ENCODE measurements around the gene BMPR1B.
"Not testable (repeated sequence)": the region's sequence is repeated elsewhere in the genome, so short reads cannot be mapped to it uniquely, and the experiment has no call there.

Gene BMPR1B

DNA sequence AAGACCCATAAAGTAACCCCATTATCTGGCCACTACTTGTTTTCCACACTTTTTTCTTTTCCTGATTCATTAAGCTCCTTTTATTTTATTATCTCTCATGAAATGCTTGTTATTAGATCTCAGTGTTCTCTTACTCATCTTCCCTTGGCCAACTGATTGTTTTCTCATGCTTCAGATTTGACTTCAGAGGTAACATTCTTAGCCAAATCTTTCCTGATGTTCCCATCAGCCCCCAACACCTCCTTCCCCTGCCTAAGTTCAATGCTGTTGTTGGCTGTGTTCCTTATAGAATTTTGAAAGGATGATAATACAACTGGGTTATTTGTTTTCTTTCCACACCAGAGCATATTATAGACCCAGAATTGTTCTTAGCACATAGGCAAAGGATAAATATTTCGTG lies 75.6 kb downstream of the BMPR1B start:
- DNase-seq (ENCODE audit: low read depth): no peak

- no peak for DNase-seq (ENCODE audit: low read depth)
Observed at GRCh38 chr4:94834501-94834900, 76.7 kb downstream of the BMPR1B start.

DNA sequence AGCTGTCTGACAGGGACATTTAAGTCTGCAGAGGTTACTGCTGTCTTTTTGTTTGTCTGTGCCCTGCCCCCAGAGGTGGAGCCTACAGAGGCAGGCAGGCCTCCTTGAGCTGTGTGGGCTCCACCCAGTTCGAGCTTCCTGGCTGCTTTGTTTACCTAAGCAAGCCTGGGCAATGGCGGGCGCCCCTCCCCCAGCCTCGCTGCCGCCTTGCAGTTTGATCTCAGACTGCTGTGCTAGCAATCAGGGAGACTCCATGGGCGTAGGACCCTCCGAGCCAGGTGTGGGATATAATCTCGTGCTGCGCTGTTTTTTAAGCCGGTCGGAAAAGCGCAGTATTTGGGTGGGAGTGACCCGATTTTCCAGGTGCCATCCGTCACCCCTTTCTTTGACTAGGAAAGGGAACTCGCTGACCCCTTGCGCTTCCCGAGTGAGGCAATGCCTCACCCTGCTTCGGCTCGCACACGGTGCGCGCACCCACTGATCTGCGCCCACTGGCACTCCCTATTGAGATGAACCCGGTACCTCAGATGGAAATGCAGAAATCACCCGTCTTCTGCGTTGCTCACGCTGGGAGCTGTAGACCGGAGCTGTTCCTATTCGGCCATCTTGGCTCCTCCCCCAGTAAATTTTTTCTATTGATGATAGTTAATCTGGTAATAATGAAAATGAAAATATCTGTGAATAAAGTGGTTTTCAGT lies 83.6 kb downstream of the BMPR1B start:
- DNase-seq (ENCODE audit: low read depth): not testable (repeated sequence)

DNA sequence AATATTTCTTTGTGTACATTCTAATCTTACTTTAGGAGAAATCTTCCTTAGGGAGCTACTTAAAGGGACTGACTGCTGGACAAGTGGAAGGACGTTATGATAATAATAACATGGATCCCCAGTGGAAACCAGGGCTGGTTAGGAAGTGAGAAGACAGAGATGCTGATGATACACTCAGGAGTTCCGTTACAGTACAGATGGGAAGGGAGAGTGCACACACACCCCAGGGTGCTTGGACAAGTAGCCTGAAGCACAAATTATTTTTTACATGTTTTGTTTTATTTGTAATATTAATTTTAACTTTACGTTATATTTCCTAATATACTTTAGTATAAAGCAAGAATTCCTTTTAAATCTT lies 84.1 kb downstream of the BMPR1B start:
- no peak for DNase-seq (ENCODE audit: low read depth)

- DNase-seq (ENCODE audit: low read depth): no peak
Observed at GRCh38 chr4:94843216-94843615, 85.5 kb downstream of the BMPR1B start.

GRCh38 chr4:94848326-94848725 lies 90.6 kb downstream of the BMPR1B start:
- DNase-seq (ENCODE audit: low read depth): no peak

- DNase-seq (ENCODE audit: low read depth): no peak
Observed at GRCh38 chr4:94849901-94850300, 92.1 kb downstream of the BMPR1B start.

DNA sequence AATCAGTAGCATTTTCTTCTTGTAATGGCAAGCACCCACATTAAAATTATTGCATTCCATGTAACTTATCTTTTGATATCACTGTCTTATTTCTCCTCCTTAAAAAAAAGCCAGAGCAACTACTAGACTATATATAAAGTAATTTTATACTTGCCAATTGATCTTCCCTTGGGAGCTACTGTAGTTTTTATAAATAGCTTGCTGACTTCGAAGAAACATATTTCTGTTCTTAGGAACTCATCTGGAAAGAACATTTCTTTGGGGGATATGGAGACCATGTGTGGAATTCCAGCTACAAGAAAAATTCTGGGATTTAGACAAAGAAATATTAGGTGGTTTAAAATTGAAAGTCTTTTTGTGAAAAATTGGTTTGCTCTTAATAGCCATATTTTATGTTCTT lies 94.9 kb downstream of the BMPR1B start:
- DNase-seq (ENCODE audit: low read depth): no peak

DNA sequence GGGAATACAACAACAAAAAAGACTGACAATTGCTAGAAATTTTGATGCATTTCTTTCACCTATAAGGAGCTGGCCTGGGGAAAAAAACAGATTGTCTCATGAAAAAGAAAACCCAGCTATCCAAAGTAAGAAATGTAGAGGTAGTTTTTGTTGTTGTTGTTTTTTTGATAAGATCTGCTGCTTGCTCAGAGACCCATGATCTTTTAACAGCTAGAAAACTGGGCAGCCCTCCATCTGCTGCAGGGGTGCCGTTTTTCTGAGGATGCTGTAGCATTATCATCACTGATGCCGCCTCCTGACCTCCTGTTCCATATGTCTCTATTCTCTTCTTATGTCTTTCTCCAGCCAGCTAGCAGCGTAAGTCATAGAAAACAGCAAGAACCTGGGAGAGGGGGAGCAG lies 98.3 kb downstream of the BMPR1B start:
- DNase-seq (ENCODE audit: low read depth): no peak

GRCh38 chr4:94870146-94870545 lies 112.4 kb downstream of the BMPR1B start:
- DNase-seq (ENCODE audit: low read depth): no peak

DNA sequence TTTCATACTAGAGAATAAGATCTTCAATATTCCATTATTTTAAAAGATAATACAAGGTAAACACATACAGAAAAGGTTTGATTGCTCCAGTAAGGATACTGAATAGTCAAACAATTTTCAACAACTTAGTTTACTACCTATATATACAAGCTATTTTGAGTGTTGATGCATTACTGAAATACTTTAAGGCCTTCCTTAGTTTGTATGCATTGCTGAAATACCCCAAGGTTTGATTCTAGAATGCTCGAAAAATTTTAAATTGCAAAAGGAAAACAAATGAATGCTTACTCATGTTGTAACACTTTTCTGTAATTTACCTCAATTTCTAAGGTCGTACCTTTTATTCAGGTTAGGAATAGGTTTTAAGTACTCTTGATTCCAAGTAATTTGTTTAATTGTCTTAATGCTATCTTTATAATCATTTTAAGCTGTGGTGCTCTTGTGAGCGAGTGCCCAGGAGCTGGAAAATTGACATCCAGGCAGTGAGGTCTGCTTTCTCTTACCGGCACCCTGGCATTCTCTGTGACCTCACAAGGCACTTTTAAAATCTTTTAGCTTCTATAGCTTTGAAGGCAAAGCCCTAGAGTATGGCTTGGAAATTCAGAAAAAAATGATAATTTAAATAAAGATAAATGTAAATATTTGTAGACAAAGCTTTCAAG lies 114.0 kb downstream of the BMPR1B start:
- DNase-seq (ENCODE audit: low read depth): no peak

- DNase-seq (ENCODE audit: low read depth): no peak
Observed at GRCh38 chr4:94877973-94878372, 120.2 kb downstream of the BMPR1B start.

DNA sequence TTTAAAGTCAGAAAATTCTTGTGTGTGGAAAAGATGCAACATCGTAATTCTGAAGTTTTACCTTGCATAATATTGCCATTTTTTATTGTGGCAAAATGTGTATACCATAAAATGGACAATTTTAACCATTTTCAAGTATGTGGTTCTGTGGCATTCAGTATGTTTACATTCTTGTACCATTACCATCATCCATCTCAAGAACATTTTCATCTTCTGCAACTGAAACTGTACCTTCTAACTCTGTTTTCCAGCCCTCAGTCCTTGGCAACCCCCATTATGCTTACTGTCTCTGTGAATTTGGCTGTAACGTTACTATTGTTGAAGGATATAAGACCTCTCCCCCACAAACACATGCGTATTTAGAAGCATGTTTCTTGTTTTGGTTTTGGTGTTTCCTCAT lies 123.2 kb downstream of the BMPR1B start:
- no peak for DNase-seq (ENCODE audit: low read depth)

DNA sequence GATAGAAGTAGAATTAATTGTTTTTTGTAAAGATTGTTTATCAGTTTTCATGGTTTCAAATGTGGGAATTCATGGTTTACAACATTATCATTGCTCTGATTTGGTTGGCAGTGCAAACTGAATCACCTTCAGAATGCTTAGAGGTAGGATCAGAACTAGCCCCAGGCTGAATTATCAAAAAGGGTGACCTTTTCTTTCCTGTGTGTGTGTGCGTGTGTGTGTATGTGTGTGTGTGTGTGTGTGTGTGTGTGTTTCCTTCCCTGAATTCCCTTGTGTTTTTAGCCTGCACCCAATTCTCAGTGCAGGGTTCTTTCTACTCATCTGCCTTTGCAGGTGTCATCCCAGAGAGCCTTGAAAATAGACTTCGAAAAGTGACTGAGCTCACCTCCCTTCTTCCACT lies 125.0 kb downstream of the BMPR1B start:
- DNase-seq (ENCODE audit: low read depth): no peak

DNA sequence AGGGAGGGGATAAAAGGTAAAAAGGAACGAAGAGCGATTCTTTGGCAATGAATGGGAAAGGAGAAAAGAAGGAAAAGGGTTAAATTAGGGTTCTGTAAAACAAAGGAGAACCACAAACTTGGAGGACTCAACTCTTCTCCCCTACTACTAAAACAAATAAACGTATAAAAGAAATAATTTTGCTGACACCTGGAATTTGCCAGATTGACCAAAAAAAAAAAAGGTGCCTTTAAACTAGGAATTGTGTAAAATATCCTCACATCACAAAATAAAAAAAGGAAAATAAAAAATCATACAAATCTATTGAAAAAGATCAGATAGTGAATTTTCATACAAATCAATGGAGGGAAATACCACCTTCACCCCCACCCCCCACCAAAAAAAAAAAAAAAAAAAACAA lies 129.3 kb downstream of the BMPR1B start:
- DNase-seq (ENCODE audit: low read depth): no peak

DNA sequence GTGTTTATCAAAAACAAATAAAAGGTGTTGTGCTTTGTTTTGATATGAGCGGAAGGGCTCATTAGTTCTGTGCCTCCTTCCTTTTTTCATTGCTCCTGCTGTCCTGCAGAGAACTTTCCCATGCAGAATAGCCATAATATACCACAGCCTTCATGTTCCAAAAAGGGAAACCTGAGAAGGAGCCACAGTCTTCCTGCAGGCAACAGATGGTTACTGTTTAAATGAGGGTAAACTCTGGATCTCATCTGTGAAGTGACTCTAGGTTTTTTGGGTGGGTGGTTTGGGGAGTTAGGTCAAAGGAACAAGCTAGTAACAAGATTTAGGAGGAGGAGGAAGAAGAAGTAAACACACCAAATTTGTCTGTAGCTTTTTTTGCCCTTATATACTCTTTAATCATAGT lies 131.8 kb downstream of the BMPR1B start:
- DNase-seq (ENCODE audit: low read depth): no peak

DNA sequence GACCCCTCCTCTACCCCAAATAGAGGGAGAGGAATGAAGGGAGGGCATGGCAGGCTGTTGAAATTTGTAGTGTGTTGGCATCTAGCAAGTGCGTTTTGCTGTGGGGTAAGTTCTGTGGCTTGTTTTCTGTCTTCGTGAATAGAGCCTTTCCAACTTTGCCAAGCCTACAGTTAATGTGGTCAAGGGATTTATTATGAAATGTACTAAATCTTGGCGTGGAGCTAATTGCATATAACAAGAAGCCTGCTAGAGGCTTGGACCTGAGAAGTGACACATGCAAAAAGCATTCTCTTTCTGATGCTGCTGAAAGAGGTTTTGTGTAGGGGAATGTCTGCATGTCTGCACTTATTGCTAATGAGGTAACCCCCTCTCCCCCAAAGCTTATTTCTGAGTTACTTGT lies 132.2 kb downstream of the BMPR1B start:
- DNase-seq (ENCODE audit: low read depth): no peak

DNA sequence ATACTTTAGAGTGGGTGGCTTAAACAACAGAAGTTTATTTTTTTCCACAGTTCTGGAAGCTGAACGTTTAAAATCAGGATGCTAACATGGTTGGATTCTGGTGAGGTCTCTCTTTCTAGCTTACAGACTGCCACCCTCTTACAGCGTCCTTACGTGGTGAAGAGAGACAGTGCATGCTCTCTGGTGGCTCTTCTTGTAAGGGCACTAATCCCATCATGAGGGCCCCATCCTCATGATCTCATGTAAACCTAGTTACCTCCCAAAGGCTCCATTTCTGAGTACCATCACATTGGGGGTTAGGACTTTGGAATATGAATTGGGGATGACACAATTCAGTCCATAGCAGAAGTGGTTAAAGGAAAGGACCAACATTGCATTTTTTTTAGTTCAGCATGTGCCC lies 132.8 kb downstream of the BMPR1B start:
- DNase-seq (ENCODE audit: low read depth): no peak

- no peak for DNase-seq (ENCODE audit: low read depth)
Observed at GRCh38 chr4:94892051-94892450, 134.3 kb downstream of the BMPR1B start.

- no peak for DNase-seq (ENCODE audit: low read depth)
Observed at GRCh38 chr4:94895081-94895480, 137.3 kb downstream of the BMPR1B start.

DNA sequence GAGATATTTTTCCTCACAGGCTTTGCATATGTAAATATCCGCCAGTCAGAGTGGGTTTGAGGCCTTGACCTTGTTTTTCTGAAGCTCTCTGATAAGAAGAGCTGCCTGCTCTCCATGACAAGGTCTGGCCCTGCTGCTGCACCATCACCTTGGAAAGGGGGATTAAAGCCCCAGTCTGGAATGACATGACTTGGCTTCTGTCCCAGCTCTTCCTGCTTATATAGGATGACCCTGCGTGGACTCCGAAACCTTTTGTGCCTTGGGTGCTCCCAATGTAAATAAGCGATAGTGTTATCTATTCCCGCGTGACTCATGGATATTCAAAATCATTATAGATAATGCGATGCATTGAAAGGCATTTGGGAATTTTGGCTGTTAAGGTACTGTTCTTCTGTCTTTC lies 139.3 kb downstream of the BMPR1B start:
- no peak for DNase-seq (ENCODE audit: low read depth)

GRCh38 chr4:94905511-94905910 lies 147.8 kb downstream of the BMPR1B start:
- DNase-seq (ENCODE audit: low read depth): no peak

- DNase-seq (ENCODE audit: low read depth): no peak
Observed at GRCh38 chr4:94909645-94910044, 151.9 kb downstream of the BMPR1B start.

- no peak for DNase-seq (ENCODE audit: low read depth)
Observed at GRCh38 chr4:94911106-94911505, 153.4 kb downstream of the BMPR1B start.
